Measurements from ENCODE around the gene FITM2. TPM values are rescaled to one million over a fixed set of nuclear protein-coding genes. Genes with fewer than 3 reads are reported as not detected.
"Not testable (repeated sequence)": the region's sequence is repeated elsewhere in the genome, so short reads cannot be mapped to it uniquely, and the experiment has no call there.

The FITM2 gene
- total RNA-seq, 1 experiment from 2014 or later = 7.2 TPM

DNA sequence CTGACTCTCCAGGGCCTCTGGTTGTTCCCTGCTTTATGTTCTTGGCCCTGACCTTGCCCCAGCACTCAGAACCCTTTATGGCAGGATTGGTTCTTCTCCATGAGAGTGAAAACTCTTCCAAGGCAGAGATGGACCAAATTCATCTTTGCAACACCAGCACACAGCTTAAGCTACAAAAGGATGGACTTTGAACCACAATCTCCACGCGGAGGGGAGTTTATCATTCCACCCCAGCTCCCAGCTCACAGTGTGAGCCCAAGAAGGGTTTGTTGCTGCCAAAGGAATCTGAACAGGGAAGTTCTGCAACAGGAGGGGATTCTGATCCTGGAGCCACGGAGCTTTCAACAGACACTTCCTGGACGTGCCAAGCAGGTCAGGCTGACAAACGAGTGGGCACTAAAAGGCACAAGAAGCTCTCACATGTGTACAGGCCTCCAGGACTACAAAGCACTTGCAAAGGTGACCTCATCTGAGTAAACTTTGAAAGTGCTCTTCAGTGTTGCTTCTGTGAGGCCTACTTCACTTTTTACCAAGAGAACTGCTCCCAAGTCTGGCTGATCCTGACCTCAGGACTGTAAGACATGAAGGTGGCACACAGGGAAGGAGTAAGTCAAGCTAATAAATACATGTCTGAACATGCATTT lies 8.9 kb downstream of the FITM2 start:
- CTCF ChIA-PET = interaction anchor here (1.2 to 3.2 kb wide), 2 partner anchors 9 to 85 kb away, joined by 7 to 25 read pairs; partner anchors contain the start of gene FITM2

DNA sequence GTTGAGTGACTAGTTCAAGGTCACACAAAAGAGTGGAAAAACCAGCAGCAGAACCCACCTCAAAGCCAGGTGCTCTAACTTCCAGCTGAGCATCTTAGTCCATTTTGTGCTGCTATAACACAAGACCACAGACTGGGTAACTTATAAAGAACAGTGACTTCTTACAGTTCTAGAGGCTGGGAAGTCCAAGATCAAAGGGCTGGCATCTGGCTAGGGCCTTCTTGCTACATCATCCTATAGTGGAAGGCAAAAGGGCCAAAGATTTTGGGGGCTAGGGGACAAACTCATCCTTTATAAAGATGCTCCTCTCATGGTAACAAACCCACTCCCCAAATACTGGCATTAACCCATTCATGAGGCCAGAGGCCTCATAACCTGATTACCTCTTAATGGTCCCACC lies 9.7 kb downstream of the FITM2 start:
- ChIA-PET CTCF (interaction anchor here (1.1 to 3.2 kb wide), 4 partner anchors 10 to 168 kb away, joined by 3 to 34 read pairs (median 18); partner anchors contain the start of gene FITM2), POLR2A (interaction anchor here (2.8 kb wide), 1 partner anchor 9 kb away, joined by 8 read pairs; the partner anchor contains the start of gene FITM2)
- intact Hi-C loops (cut with micrococcal nuclease) = no loop called here
- Mint-ChIP-seq H3K4me1 (ENCODE audit: insufficient read depth, unreplicated experiment) (peaks cover 6% of the 10 kb centered on the region), H3K9me3 (ENCODE audit: unreplicated experiment) (no peaks in the 10 kb centered on the region), H3K27me3 (ENCODE audit: insufficient read depth, unreplicated experiment) (no peaks in the 10 kb centered on the region), H3K36me3 (ENCODE audit: insufficient read depth, unreplicated experiment) (no peaks in the 10 kb centered on the region), H3K27ac (ENCODE audit: low read depth, unreplicated experiment) (no peak overlapping the region), H3K4me3 (ENCODE audit: unreplicated experiment) (no peak overlapping the region)
- BruUV-seq (replicated peaks) = no TSS peak
- DNase-seq (ENCODE audit: unreplicated experiment) = no peak
- TF ChIP-seq, protein P1, sequence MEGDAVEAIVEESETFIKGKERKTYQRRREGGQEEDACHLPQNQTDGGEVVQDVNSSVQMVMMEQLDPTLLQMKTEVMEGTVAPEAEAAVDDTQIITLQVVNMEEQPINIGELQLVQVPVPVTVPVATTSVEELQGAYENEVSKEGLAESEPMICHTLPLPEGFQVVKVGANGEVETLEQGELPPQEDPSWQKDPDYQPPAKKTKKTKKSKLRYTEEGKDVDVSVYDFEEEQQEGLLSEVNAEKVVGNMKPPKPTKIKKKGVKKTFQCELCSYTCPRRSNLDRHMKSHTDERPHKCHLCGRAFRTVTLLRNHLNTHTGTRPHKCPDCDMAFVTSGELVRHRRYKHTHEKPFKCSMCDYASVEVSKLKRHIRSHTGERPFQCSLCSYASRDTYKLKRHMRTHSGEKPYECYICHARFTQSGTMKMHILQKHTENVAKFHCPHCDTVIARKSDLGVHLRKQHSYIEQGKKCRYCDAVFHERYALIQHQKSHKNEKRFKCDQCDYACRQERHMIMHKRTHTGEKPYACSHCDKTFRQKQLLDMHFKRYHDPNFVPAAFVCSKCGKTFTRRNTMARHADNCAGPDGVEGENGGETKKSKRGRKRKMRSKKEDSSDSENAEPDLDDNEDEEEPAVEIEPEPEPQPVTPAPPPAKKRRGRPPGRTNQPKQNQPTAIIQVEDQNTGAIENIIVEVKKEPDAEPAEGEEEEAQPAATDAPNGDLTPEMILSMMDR (IDR thresholded peaks at IDR 0.05; ENCODE audit: unreplicated experiment) = no peak

More for the DNA sequence above, 8.9 kb downstream of the FITM2 start:
- no peak overlapping the region for H3K4me3 Mint-ChIP-seq (ENCODE audit: unreplicated experiment)
- no peaks in the 10 kb centered on the region for H3K36me3 Mint-ChIP-seq (ENCODE audit: insufficient read depth, unreplicated experiment)
- TF ChIP-seq, protein P1 (IDR thresholded peaks at IDR 0.05; ENCODE audit: unreplicated experiment) = no peak
- POLR2A ChIA-PET = interaction anchor here (2.8 kb wide), 1 partner anchor 8 kb away, joined by 8 read pairs; the partner anchor contains the start of gene FITM2
- intact Hi-C loops (cut with micrococcal nuclease) = no loop called here
- peaks cover 6% of the 10 kb centered on the region for H3K4me1 Mint-ChIP-seq (ENCODE audit: insufficient read depth, unreplicated experiment)
- no peaks in the 10 kb centered on the region for H3K9me3 Mint-ChIP-seq (ENCODE audit: unreplicated experiment)
- no TSS peak for BruUV-seq (replicated peaks)
- no peaks in the 10 kb centered on the region for H3K27me3 Mint-ChIP-seq (ENCODE audit: insufficient read depth, unreplicated experiment)
- no peak overlapping the region for H3K27ac Mint-ChIP-seq (ENCODE audit: low read depth, unreplicated experiment)
- DNase-seq (ENCODE audit: unreplicated experiment) = no peak

DNA sequence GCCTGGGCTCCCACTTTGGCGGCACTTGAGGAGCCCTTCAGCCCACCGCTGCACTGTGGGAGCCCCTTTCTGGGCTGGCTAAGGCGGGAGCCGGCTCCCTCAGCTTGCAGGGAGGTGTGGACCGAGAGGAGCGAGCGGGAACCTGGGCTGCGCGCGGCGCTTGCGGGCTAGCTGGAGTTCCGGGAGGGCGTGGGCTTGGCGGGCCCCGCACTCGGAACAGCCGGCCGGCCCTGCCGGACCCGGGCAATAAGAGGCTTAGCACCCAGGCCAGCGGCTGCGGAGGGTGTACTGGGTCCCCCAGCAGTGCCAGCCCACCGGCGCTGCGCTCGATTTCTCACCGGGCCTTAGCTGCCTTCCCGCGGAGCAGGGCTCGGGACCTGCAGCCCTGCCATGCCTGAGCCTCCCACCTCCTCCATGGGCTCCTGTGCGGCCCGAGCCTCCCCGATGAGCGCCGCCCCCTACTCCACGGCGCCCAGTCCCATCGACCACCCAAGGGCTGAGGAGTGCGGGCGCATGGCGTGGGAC lies 11.9 kb downstream of the FITM2 start:
- H3K27ac Mint-ChIP-seq (ENCODE audit: low read depth, unreplicated experiment); H3K9me3 Mint-ChIP-seq (ENCODE audit: unreplicated experiment); BruUV-seq (replicated peaks); POLR2A ChIA-PET; H3K4me3 Mint-ChIP-seq (ENCODE audit: unreplicated experiment); H3K27me3 Mint-ChIP-seq (ENCODE audit: insufficient read depth, unreplicated experiment); H3K4me1 Mint-ChIP-seq (ENCODE audit: insufficient read depth, unreplicated experiment); DNase-seq (ENCODE audit: unreplicated experiment); intact Hi-C loops (cut with micrococcal nuclease); H3K36me3 Mint-ChIP-seq (ENCODE audit: insufficient read depth, unreplicated experiment): not testable (repeated sequence)
- CTCF ChIA-PET = interaction anchor here (0.6 to 3.2 kb wide), 6 partner anchors 12 to 146 kb away, joined by 3 to 34 read pairs (median 6); partner anchors contain the start of gene FITM2

GRCh38 chr20:44297721-44298120 lies 13.3 kb downstream of the FITM2 start:
- CTCF ChIA-PET = interaction anchor here (1.1 to 1.6 kb wide), 2 partner anchors 80 to 81 kb away, joined by 3 to 5 read pairs; no protein-coding TSS in a partner anchor
- no peak overlapping the region for H3K4me3 Mint-ChIP-seq (ENCODE audit: unreplicated experiment)
- H3K9me3 Mint-ChIP-seq (ENCODE audit: unreplicated experiment) = no peaks in the 10 kb centered on the region
- no peaks in the 10 kb centered on the region for H3K36me3 Mint-ChIP-seq (ENCODE audit: insufficient read depth, unreplicated experiment)
- no peak overlapping the region for H3K27ac Mint-ChIP-seq (ENCODE audit: low read depth, unreplicated experiment)
- no TSS peak for BruUV-seq (replicated peaks)
- no peaks in the 10 kb centered on the region for H3K27me3 Mint-ChIP-seq (ENCODE audit: insufficient read depth, unreplicated experiment)
- POLR2A ChIA-PET = no interaction called here
- peaks cover 3% of the 10 kb centered on the region for H3K4me1 Mint-ChIP-seq (ENCODE audit: insufficient read depth, unreplicated experiment)
- intact Hi-C loops (cut with micrococcal nuclease) = no loop called here
- TF ChIP-seq, protein P1 (IDR thresholded peaks at IDR 0.05; ENCODE audit: unreplicated experiment) = no peak
- no peak for DNase-seq (ENCODE audit: unreplicated experiment)
